Stimulated activated effector memory CD8-positive, alpha-beta T cell treated with anti-CD3 and anti-CD28 coated beads, Interleukin-12 subunit alpha, Interleukin-12 subunit beta, amount 100 ng/mL, for 72 hours (primary cell): ENCODE measurements around the gene GPR63.
"Not testable (repeated sequence)": the region's sequence is repeated elsewhere in the genome, so short reads cannot be mapped to it uniquely, and the experiment has no call there.

Source experiments
- ATAC-seq: fragments of 150-1000 bp; cut with Tn5 transposase; 2 replicates; pipeline ENCODE4 v1.10.0; 2021
- DNase-seq, 2 donors: peaks; one replicate each; pipeline ENCODE4 v3.0.0; 2021 to 2022; ENCODE audit warnings: low spot score in 2 of 2
- H3K27ac Mint-ChIP-seq: one replicate; pipeline ENCODE4 v1.8.0; 2022; ENCODE audit warnings: mild to moderate bottlenecking, mixed read lengths
- H3K36me3 Mint-ChIP-seq: one replicate; pipeline ENCODE4 v1.8.0; 2022; ENCODE audit warnings: mild to moderate bottlenecking, mixed read lengths
- H3K4me1 Mint-ChIP-seq: one replicate; pipeline ENCODE4 v1.8.0; 2022; ENCODE audit warnings: mixed read lengths
- H3K4me3 Mint-ChIP-seq: one replicate; pipeline ENCODE4 v1.8.0; 2022; ENCODE audit warnings: mild to moderate bottlenecking, mixed read lengths
- H3K9me3 Mint-ChIP-seq: one replicate; pipeline ENCODE4 v1.8.0; 2022; ENCODE audit warnings: mixed read lengths

Gene GPR63

GRCh38 chr6:96837081-96837971 is at the start of gene GPR63:
Gene GPR63 (minus strand): TSS chr6:96837477. CDS start chr6:96799731, 37,746 bp downstream.
- Mint-ChIP-seq H3K9me3 (no peaks in the 10 kb centered on the region), H3K4me3 (peak within 1 kb of the TSS; percentile 84), H3K27ac (peak within 1 kb of the TSS; percentile 86), H3K36me3 (no peaks in the 10 kb centered on the region), H3K4me1 (peaks cover 17% of the 10 kb centered on the region)
- ATAC-seq: peak; percentile 92
- DNase-seq: peak; percentile 47 to 77

GRCh38 chr6:96886519-96886918 is 49.2 kb upstream of the GPR63 start:
- no peaks in the 10 kb centered on the region for H3K4me1 Mint-ChIP-seq
- ATAC-seq: no peak
- no peak overlapping the region for H3K27ac Mint-ChIP-seq
- no peaks in the 10 kb centered on the region for H3K9me3 Mint-ChIP-seq
- no peaks in the 10 kb centered on the region for H3K36me3 Mint-ChIP-seq
- H3K4me3 Mint-ChIP-seq: no peak overlapping the region
- no peak for DNase-seq

- DNase-seq, H3K36me3 Mint-ChIP-seq, H3K4me1 Mint-ChIP-seq, ATAC-seq, H3K4me3 Mint-ChIP-seq, H3K9me3 Mint-ChIP-seq, H3K27ac Mint-ChIP-seq: not testable (repeated sequence)
These were observed 47.9 kb upstream of the GPR63 start for GRCh38 chr6:96885187-96885631.

- no peaks in the 10 kb centered on the region for H3K9me3 Mint-ChIP-seq
- H3K36me3 Mint-ChIP-seq: no peaks in the 10 kb centered on the region
- no peak overlapping the region for H3K4me3 Mint-ChIP-seq
- no peak overlapping the region for H3K27ac Mint-ChIP-seq
- H3K4me1 Mint-ChIP-seq: no peaks in the 10 kb centered on the region
- ATAC-seq (no peak), DNase-seq (no peak)
These were observed 40.9 kb upstream of the GPR63 start for GRCh38 chr6:96878143-96878542.

- Mint-ChIP-seq H3K4me1 (no peaks in the 10 kb centered on the region), H3K27ac (no peak overlapping the region), H3K36me3 (no peaks in the 10 kb centered on the region), H3K4me3 (no peak overlapping the region), H3K9me3 (no peaks in the 10 kb centered on the region)
- ATAC-seq: no peak
- DNase-seq: no peak
These were observed 39.7 kb upstream of the GPR63 start for GRCh38 chr6:96876886-96877545.

- no peaks in the 10 kb centered on the region for H3K4me1 Mint-ChIP-seq
- no peak overlapping the region for H3K27ac Mint-ChIP-seq
- ATAC-seq: no peak
- no peaks in the 10 kb centered on the region for H3K36me3 Mint-ChIP-seq
- H3K4me3 Mint-ChIP-seq: no peak overlapping the region
- DNase-seq: no peak
- no peaks in the 10 kb centered on the region for H3K9me3 Mint-ChIP-seq
These were observed 35.7 kb upstream of the GPR63 start for GRCh38 chr6:96872976-96873375.

GRCh38 chr6:96865055-96865405 is 27.8 kb upstream of the GPR63 start:
- Mint-ChIP-seq H3K4me3 (no peak overlapping the region), H3K4me1 (no peaks in the 10 kb centered on the region), H3K9me3 (no peaks in the 10 kb centered on the region), H3K36me3 (no peaks in the 10 kb centered on the region), H3K27ac (no peak overlapping the region)
- DNase-seq (no peak), ATAC-seq (no peak)

- Mint-ChIP-seq H3K4me3 (no peak overlapping the region), H3K27ac (no peak overlapping the region), H3K9me3 (no peaks in the 10 kb centered on the region), H3K36me3 (no peaks in the 10 kb centered on the region), H3K4me1 (no peaks in the 10 kb centered on the region)
- DNase-seq (no peak), ATAC-seq (no peak)
These were observed 27.2 kb upstream of the GPR63 start for GRCh38 chr6:96864216-96865054.

- DNase-seq (no peak), ATAC-seq (no peak)
- Mint-ChIP-seq H3K9me3 (no peaks in the 10 kb centered on the region), H3K4me3 (no peak overlapping the region), H3K27ac (no peak overlapping the region), H3K36me3 (no peaks in the 10 kb centered on the region), H3K4me1 (no peaks in the 10 kb centered on the region)
These were observed 25.3 kb upstream of the GPR63 start for GRCh38 chr6:96862560-96862959.

- H3K27ac Mint-ChIP-seq: no peak overlapping the region
- no peaks in the 10 kb centered on the region for H3K4me1 Mint-ChIP-seq
- DNase-seq (no peak), ATAC-seq (no peak)
- H3K4me3 Mint-ChIP-seq: no peak overlapping the region
- no peaks in the 10 kb centered on the region for H3K9me3 Mint-ChIP-seq
- no peaks in the 10 kb centered on the region for H3K36me3 Mint-ChIP-seq
These were observed 24.3 kb upstream of the GPR63 start for GRCh38 chr6:96861588-96861987.

- Mint-ChIP-seq H3K36me3 (no peaks in the 10 kb centered on the region), H3K9me3 (no peaks in the 10 kb centered on the region), H3K27ac (no peak overlapping the region), H3K4me3 (no peak overlapping the region), H3K4me1 (no peaks in the 10 kb centered on the region)
- no peak for DNase-seq
- ATAC-seq: no peak
These were observed 19.6 kb upstream of the GPR63 start for GRCh38 chr6:96856856-96857255.

- no peak overlapping the region for H3K27ac Mint-ChIP-seq
These were observed 15.8 kb upstream of the GPR63 start for GRCh38 chr6:96853083-96853482.

GRCh38 chr6:96852605-96853004 is 15.3 kb upstream of the GPR63 start:
- DNase-seq (no peak), ATAC-seq (no peak)
- no peak overlapping the region for H3K27ac Mint-ChIP-seq
- H3K4me3 Mint-ChIP-seq: no peak overlapping the region
- no peaks in the 10 kb centered on the region for H3K4me1 Mint-ChIP-seq
- H3K9me3 Mint-ChIP-seq: no peaks in the 10 kb centered on the region
- no peaks in the 10 kb centered on the region for H3K36me3 Mint-ChIP-seq

More at GRCh38 chr6:96853083-96853482, 15.8 kb upstream of the GPR63 start:
- H3K9me3 Mint-ChIP-seq: no peaks in the 10 kb centered on the region
- H3K4me3 Mint-ChIP-seq: no peak overlapping the region
- ATAC-seq (no peak), DNase-seq (no peak)
- no peaks in the 10 kb centered on the region for H3K4me1 Mint-ChIP-seq
- H3K36me3 Mint-ChIP-seq: no peaks in the 10 kb centered on the region

- Mint-ChIP-seq H3K9me3 (no peaks in the 10 kb centered on the region), H3K4me3 (no peak overlapping the region), H3K36me3 (no peaks in the 10 kb centered on the region), H3K27ac (no peak overlapping the region), H3K4me1 (no peaks in the 10 kb centered on the region)
- DNase-seq: no peak
- ATAC-seq: no peak
These were observed 14.6 kb upstream of the GPR63 start for GRCh38 chr6:96851858-96852257.

- no peak overlapping the region for H3K27ac Mint-ChIP-seq
- no peaks in the 10 kb centered on the region for H3K9me3 Mint-ChIP-seq
- ATAC-seq: no peak
These were observed 12.3 kb upstream of the GPR63 start for GRCh38 chr6:96849615-96850014.

More at GRCh38 chr6:96849615-96850014, 12.3 kb upstream of the GPR63 start:
- no peak overlapping the region for H3K4me3 Mint-ChIP-seq
- no peaks in the 10 kb centered on the region for H3K36me3 Mint-ChIP-seq
- no peak for DNase-seq
- H3K4me1 Mint-ChIP-seq: no peaks in the 10 kb centered on the region
